ENCODE measurements around the gene GDF15. TPM values are rescaled to one million over a fixed set of nuclear protein-coding genes. Genes with fewer than 3 reads are reported as not detected.
"Not testable (repeated sequence)": the region's sequence is repeated elsewhere in the genome, so short reads cannot be mapped to it uniquely, and the experiment has no call there.

GDF15 gene
- total RNA-seq, 1 donor: 28.9 TPM

DNA sequence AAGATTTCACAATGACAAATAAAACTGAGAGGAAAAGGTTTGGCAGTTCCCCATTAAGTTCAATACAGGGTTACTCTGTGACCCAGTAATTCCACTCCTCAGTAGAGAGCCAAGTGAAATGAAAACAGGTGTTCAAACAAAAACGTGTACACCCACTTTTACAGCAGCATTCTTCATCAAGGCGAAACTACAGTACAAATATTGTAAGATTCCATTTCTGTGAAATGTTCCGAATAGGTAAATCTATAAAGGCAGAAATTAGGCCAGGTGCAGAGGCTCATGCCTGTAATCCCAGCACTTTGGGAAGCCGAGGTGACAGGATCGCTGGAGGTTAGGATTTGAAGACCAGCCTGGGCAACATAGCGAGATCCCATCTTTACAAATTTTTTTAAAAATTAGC is 8.9 kb upstream of the GDF15 start:
- no peak for DNase-seq (ENCODE audit: low read depth)
- no peak overlapping the region for H3K4me3 ChIP-seq (ENCODE audit: low read depth, low read length)
- TF ChIP-seq, protein P1, sequence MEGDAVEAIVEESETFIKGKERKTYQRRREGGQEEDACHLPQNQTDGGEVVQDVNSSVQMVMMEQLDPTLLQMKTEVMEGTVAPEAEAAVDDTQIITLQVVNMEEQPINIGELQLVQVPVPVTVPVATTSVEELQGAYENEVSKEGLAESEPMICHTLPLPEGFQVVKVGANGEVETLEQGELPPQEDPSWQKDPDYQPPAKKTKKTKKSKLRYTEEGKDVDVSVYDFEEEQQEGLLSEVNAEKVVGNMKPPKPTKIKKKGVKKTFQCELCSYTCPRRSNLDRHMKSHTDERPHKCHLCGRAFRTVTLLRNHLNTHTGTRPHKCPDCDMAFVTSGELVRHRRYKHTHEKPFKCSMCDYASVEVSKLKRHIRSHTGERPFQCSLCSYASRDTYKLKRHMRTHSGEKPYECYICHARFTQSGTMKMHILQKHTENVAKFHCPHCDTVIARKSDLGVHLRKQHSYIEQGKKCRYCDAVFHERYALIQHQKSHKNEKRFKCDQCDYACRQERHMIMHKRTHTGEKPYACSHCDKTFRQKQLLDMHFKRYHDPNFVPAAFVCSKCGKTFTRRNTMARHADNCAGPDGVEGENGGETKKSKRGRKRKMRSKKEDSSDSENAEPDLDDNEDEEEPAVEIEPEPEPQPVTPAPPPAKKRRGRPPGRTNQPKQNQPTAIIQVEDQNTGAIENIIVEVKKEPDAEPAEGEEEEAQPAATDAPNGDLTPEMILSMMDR (IDR thresholded peaks at IDR 0.05; ENCODE audit: insufficient read depth, low read depth, low read length): no peak

DNA sequence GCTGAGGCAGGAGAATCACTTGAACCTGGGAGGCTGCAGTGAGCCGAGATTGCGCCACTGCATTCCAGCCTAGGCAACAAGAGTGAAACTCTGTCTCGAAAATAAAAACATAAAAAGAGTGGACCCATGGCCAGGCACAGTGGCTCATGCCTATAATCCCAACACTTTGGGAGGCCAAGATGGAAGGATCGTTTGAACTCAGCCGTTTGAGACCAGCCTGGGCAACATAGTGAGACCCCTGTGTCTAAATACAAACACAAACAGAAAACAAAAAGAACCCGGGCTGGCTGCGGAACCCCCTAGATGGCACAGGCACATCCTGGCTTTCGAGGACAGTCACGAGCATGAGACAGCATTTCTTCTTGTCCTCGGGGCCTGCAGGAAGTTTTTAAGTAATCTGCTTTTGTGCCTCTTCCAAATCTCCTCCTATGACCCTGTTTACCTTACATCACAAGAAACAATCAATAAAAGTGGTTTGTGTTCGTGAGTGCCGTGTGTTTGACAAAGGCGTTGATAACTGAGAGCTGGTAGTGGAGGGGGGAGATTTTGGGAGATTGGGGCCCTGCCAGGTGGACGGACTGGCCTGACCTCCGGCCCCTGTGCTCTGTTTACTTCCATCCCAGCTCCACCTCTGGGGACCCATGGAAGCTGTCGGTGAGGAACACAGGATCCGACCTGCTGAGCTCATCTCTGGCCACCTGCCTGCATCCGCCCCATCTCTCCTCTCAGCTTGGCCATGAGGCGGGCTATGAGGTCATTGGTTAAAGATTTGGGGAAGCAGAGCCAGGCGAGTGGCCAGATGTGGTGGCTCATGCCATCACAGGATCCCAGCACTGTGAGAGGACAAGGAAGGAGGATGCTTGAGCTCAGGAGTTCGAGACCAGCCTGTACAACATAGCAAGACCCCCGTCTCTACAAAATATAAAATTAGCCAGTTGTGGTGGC is 5.9 kb upstream of the GDF15 start:
- TF ChIP-seq, protein P1 (IDR thresholded peaks at IDR 0.05; ENCODE audit: insufficient read depth, low read depth, low read length): no peak
- H3K4me3 ChIP-seq (ENCODE audit: low read depth, low read length): no peak overlapping the region

DNA sequence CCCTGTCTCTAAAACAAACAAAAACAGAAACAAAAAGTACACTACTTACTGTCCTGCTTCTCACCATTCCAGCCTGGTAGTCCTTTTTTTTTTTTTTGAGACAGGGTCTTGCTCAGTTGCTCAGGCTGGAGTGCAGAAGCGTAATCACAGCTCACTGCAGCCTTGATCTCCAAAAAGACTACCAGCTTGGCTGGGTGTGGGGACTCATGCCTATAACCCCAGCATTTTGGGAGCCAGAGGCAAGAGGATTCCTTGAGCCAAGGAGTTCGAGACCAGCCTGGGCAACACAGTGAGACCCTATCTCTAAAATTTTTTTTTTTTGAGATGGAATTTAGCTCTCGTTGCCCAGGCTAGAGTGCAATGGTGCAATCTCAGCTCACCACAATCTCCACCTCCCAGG is 5.1 kb upstream of the GDF15 start:
- no peak overlapping the region for H3K4me3 ChIP-seq (ENCODE audit: low read depth, low read length)
- no peak for DNase-seq (ENCODE audit: low read depth)
- TF ChIP-seq, protein P1 (IDR thresholded peaks at IDR 0.05; ENCODE audit: insufficient read depth, low read depth, low read length): no peak

More for the DNA sequence above, 5.9 kb upstream of the GDF15 start:
- peak; percentile 83 for DNase-seq (ENCODE audit: low read depth)

DNA sequence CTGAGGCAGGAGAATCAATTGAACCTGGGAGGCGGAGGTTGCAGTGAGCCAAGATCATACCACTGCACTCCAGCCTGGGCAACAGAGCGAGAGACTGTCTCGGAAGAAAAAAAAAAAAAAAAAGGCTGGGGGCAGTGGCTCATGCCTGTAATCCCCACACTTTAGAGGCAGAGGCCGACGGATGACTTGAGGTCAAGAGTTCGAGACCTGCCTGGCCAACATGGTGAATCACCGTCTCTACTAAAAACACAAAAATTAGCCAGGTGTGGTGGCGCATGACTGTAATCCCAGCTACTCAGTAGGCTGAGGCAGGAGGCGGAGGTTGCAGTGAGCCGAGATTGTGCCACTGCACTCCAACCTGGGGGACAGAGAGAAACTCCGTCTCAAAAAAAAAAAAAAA is 2.3 kb upstream of the GDF15 start:
- not testable (repeated sequence) for DNase-seq (ENCODE audit: low read depth); H3K4me3 ChIP-seq (ENCODE audit: low read depth, low read length)

DNA sequence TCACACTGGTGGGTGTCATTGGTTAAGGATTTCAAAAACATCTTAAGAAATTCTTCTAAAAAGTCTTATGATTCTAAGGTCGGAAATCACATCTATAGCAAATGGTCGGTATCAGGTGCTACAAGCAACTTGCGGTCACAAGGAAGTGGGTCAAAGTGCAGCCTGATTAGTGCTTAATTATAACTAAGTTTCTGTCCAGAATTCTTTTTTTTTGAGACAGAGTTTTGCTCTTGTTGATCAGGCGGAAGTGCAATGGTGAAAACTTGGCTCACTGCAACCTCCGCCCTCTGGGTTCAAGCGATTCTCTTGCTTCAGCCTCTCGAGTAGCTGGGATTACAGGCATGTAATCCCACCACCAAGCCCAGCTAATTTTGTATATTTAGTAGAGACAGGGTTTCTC is 1.2 kb upstream of the GDF15 start:
- no peak for DNase-seq (ENCODE audit: low read depth)
- H3K4me3 ChIP-seq (ENCODE audit: low read depth, low read length): no peak overlapping the region
- TF ChIP-seq, protein P1 (IDR thresholded peaks at IDR 0.05; ENCODE audit: insufficient read depth, low read depth, low read length): no peak

DNA sequence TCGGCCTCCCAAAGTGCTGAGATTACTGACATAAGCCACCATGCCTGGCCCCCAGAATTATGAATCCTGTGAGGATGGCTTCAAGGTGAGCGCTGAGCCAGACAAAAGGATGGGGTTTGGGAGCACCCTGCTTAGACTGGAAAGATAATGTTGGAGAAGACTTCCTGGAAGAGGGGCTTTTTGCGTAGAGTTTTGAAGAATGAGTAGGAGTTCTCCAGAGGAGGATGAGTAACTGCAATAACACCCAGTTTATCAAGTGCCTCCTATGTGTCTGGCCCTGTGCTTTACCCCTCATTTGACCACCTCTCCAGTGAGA is 641 bp upstream of the GDF15 start:
- TF ChIP-seq, protein P1 (IDR thresholded peaks at IDR 0.05; ENCODE audit: insufficient read depth, low read depth, low read length): no peak
- DNase-seq (ENCODE audit: low read depth): no peak

DNA sequence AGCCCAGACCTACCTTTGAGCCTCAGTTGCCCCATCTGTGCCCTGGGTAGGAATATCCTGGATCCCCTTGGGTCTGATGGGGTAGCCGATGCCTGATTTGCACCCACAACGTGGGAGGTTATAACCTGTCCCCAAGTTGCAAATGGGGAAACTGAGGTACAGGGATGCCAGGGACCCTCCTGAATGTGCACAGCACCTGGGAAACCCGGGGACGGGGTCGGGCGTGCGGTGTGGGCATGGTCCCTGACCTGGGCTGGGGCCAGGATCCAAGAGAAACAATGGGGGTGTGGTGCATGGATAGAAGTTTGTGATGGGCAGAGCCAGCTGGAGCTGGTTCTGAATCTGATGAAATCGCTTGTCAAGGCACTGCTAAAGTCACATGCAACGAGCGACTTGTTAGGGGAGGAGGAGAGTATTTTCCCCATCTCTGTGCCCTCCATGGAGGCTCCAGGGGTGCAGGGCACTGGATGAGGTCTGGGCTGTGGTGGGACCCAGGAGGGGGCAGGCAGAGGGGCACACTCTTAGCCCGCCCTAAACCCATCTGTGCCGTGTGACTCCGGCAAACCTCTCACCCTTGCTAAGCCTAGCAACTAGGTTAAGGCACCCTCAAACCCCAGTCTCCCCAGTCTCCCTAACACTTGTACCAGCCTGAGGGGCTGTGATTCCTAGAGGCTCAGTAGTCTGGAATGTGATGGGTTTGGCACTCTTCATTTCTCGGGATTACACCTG is 749 bp downstream of the GDF15 start:
- TF ChIP-seq, protein P1 (IDR thresholded peaks at IDR 0.05; ENCODE audit: insufficient read depth, low read depth, low read length): no peak
- peak overlapping the region; percentile 92 for H3K4me3 ChIP-seq (ENCODE audit: low read depth, low read length)
- DNase-seq (ENCODE audit: low read depth): peak; percentile 61

More for the DNA sequence above, 641 bp upstream of the GDF15 start:
- H3K4me3 ChIP-seq (ENCODE audit: low read depth, low read length): no peak overlapping the region

Data from fibroblast of villous mesenchyme (primary cell).